ENCODE results near the gene PTPRA.

PTPRA gene

GRCh38 chr20:3085571-3086072 lies 212.3 kb downstream of the PTPRA start:
- ChIA-PET POLR2A (no interaction called here), CTCF (no interaction called here)
- TF ChIP-seq, protein P1, sequence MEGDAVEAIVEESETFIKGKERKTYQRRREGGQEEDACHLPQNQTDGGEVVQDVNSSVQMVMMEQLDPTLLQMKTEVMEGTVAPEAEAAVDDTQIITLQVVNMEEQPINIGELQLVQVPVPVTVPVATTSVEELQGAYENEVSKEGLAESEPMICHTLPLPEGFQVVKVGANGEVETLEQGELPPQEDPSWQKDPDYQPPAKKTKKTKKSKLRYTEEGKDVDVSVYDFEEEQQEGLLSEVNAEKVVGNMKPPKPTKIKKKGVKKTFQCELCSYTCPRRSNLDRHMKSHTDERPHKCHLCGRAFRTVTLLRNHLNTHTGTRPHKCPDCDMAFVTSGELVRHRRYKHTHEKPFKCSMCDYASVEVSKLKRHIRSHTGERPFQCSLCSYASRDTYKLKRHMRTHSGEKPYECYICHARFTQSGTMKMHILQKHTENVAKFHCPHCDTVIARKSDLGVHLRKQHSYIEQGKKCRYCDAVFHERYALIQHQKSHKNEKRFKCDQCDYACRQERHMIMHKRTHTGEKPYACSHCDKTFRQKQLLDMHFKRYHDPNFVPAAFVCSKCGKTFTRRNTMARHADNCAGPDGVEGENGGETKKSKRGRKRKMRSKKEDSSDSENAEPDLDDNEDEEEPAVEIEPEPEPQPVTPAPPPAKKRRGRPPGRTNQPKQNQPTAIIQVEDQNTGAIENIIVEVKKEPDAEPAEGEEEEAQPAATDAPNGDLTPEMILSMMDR (IDR thresholded peaks at IDR 0.05; ENCODE audit: control extremely low read depth, extremely low read depth, low read depth, missing control alignments): no peak
- DNase-seq (ENCODE audit: extremely low spot score): no peak

- no peak for DNase-seq (ENCODE audit: extremely low spot score)
- CTCF ChIA-PET: interaction anchor here (1.9 to 2.3 kb wide), 2 partner anchors 9 to 34 kb away, joined by 6 to 10 read pairs; no protein-coding TSS in a partner anchor
- POLR2A ChIA-PET: no interaction called here
- TF ChIP-seq, protein P1 (IDR thresholded peaks at IDR 0.05; ENCODE audit: control extremely low read depth, extremely low read depth, low read depth, missing control alignments): no peak
Measured at GRCh38 chr20:3088031-3088430, 214.8 kb downstream of the PTPRA start.
